ENCODE measurements around the gene CLEC2D.
A peak's percentile ranks its signal among the peaks of the same experiment; 100 is the strongest.

The CLEC2D gene

DNA sequence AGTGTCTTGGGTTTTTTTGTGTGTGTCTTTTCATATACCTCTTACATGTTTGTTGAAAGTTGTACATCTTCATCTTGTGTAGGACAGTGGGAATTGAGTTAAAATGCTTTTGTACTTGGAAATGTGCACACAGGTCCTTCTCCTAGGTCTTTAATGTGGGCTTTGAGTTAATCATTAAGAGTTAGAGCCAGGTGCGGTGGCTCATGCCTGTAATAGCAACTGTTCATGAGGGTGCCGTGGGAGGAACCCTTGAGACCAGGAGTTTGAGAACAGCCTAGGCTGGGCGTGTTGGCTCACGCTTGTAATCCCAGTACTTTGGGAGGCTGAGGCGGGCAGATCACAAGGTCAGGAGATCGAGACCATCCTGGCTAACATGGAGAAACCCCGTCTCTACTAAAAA lies 49.5 kb downstream of the CLEC2D start:
- in situ Hi-C loops (cut with MboI; ENCODE audit: low sequenced_read_pairs, unreplicated experiment), result no loop called here
- DNase-seq (ENCODE audit: low spot score), result no peak

DNA sequence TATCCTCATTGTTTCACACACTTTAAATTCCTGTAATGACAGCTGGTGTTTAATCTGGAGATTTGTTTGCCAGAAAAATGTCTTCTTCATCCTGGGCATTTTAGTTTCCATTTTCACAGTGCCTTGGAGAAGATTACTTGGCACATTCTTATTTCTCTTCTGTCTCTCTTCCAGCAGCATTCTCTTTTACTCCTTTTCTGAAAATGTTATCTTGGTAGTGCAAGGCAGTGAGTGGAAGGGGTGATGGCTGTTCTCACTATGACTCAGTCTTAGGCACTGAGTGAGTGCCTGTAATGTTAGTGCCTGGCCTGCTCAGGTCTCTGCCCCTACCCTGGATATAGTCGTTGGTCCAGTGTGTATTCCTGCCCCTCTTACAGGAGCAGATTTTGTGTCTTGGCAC lies 50.3 kb downstream of the CLEC2D start:
- in situ Hi-C loops (cut with MboI; ENCODE audit: low sequenced_read_pairs, unreplicated experiment), result no loop called here
- no peak for DNase-seq (ENCODE audit: low spot score)
- TF ChIP-seq, protein P1, sequence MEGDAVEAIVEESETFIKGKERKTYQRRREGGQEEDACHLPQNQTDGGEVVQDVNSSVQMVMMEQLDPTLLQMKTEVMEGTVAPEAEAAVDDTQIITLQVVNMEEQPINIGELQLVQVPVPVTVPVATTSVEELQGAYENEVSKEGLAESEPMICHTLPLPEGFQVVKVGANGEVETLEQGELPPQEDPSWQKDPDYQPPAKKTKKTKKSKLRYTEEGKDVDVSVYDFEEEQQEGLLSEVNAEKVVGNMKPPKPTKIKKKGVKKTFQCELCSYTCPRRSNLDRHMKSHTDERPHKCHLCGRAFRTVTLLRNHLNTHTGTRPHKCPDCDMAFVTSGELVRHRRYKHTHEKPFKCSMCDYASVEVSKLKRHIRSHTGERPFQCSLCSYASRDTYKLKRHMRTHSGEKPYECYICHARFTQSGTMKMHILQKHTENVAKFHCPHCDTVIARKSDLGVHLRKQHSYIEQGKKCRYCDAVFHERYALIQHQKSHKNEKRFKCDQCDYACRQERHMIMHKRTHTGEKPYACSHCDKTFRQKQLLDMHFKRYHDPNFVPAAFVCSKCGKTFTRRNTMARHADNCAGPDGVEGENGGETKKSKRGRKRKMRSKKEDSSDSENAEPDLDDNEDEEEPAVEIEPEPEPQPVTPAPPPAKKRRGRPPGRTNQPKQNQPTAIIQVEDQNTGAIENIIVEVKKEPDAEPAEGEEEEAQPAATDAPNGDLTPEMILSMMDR (IDR thresholded peaks at IDR 0.05; ENCODE audit: borderline replicate concordance, control extremely low read depth, extremely low read depth, insufficient read depth, missing control alignments), result no peak

More for the DNA sequence above, 49.5 kb downstream of the CLEC2D start:
- TF ChIP-seq, protein P1 (IDR thresholded peaks at IDR 0.05; ENCODE audit: borderline replicate concordance, control extremely low read depth, extremely low read depth, insufficient read depth, missing control alignments), result no peak

DNA sequence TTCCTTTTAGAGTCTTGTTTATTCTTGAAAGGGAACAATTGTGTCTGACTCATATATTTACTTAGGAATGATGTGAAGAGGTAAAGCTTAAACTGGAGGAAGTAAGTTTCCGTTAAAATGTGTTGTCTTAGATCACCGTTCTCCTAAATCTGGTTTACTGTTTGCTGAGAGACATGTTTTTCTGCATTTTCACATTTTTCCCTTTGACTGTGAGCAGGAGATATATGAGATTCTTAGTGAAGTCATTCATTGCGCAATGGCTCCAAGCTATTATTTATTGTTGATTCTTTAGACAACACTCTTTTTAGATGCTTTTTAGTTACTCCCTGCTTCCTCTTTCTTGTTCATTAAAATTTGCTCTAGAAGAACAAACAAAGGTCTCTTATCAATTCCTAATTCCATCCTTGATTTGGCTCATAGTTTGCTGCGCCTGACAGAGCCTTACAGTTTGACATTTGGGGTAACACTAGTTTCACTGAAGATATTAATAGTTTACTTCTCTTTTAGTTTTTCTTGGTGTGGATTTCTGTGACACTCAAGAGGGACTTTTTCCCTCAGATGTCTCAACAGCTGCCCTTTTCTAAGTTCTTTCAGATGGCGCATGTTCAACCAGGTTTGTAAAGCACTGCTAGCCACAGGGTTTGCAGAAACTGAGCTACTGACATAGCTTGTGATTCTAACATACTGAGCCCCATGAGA lies 52.0 kb downstream of the CLEC2D start:
- in situ Hi-C loops (cut with MboI; ENCODE audit: low sequenced_read_pairs, unreplicated experiment), result no loop called here
- TF ChIP-seq, protein P1 (IDR thresholded peaks at IDR 0.05; ENCODE audit: borderline replicate concordance, control extremely low read depth, extremely low read depth, insufficient read depth, missing control alignments), result no peak

DNA sequence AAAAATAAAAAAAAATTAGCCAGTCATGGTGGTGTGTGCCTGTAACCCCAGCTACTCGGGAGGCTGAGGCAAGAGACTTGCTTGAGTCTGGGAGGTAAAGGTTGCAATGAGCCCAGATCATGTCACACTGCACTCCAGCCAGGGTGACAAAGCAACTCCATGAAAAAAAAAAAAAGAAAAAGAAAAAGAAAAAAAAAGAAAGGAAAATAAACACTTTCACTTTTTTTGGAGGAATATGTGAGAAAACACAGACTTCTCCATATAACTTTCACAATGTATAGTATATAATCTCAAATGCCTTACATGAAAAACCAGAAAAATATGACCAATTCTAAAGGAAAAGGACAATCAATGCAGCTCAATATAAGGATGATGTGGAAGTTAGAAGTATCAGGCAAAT lies 54.5 kb downstream of the CLEC2D start:
- TF ChIP-seq, protein P1 (IDR thresholded peaks at IDR 0.05; ENCODE audit: borderline replicate concordance, control extremely low read depth, extremely low read depth, insufficient read depth, missing control alignments), result no peak
- in situ Hi-C loops (cut with MboI; ENCODE audit: low sequenced_read_pairs, unreplicated experiment), result no loop called here
- no peak for DNase-seq (ENCODE audit: low spot score)

More for the DNA sequence above, 52.0 kb downstream of the CLEC2D start:
- peak; percentile 38 for DNase-seq (ENCODE audit: low spot score)

DNA sequence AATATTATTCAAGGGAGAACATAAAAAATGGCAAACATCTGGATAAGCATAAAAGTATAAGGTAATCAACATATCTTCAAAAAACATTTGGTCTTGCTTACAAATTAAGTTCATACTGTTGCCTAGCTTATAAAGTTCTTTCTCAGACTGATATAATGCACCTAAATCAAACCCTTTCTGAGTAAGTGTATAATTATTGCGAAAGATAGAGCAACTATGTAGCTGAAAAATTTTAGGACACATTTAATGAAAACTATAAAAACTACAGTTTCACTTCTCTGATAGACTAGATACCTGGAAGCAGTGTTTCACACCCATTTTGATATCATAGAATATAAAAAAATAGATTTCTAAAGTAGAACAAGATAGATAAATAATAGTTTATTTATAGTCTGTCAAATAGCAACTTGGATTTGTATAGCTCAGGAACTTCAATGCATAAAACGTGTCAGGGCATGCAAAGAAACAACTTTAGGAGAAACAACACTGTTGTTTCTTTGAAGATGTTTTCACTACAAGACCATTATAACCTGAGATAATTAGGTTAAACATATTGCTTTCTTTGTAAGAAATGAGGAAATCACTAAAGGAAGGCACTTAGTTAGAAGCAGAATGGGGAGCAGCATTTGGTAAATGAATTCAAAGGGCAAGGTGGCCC lies 55.8 kb downstream of the CLEC2D start:
- in situ Hi-C loops (cut with MboI; ENCODE audit: low sequenced_read_pairs, unreplicated experiment), result no loop called here
- TF ChIP-seq, protein P1 (IDR thresholded peaks at IDR 0.05; ENCODE audit: borderline replicate concordance, control extremely low read depth, extremely low read depth, insufficient read depth, missing control alignments), result no peak
- no peak for DNase-seq (ENCODE audit: low spot score)

DNA sequence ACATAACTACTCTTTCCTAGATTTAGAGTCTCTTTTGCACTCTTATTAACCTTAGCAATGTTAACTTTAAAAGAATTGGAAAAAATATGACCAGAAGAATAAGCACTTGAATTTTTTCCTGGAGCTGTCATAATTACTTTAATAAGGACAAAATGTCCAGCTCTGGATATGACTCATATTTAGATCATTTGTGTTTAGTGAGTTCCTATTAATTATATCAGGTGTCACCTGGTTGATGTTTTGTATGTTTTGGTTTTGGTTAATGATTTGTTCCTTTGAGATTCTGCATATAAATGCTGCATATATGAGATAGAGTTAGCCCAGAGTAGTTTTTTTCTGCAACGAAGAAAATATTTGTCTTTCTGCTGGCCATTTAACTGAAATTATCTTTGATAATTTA lies 58.3 kb downstream of the CLEC2D start:
- TF ChIP-seq, protein P1 (IDR thresholded peaks at IDR 0.05; ENCODE audit: borderline replicate concordance, control extremely low read depth, extremely low read depth, insufficient read depth, missing control alignments), result no peak
- no peak for DNase-seq (ENCODE audit: low spot score)
- in situ Hi-C loops (cut with MboI; ENCODE audit: low sequenced_read_pairs, unreplicated experiment), result no loop called here

Measured in GM13976 (cell line).